Measurements from ENCODE around the gene NCOA3. TPM values are rescaled to one million over a fixed set of nuclear protein-coding genes. Genes with fewer than 3 reads are reported as not detected.

NCOA3 gene
- total and polyA plus RNA-seq, 7 donors, result 4.8 to 51.0 (median 22.8) TPM

DNA sequence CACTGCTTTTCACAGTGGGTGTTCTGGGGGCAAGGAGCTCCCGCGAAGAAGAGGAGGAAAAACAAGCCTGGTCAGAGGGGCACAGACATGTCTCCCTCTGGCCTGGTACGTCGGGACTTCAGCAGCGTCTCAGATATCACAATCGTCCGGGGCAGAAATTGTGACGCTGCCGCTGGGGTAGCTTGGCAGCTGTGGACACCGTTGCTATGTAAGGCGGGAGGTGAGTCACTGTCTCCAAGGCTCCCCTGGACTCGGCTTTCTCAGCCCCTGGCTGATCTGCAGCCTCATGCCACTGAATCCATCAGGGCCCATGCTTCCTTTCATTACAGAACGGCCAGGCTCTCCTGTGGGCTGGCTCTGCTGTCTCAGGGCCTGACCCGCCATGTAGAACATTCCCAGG is 184.9 kb downstream of the NCOA3 start:
- Histone ChIP-seq H3K27ac (peak overlapping the region in 3 of 4 donors; percentile 28 to 57 (median 55)), H3K4me1 (peaks cover 0 to 27% (median 25%) of the 10 kb centered on the region in 4 donors), H3K9me3 (peaks cover 0 to 6% (median 2%) of the 10 kb centered on the region in 4 donors), H3K27me3 (no peaks in the 10 kb centered on the region), H3K36me3 (peaks cover 0 to 13% (median 3%) of the 10 kb centered on the region in 4 donors), H3K4me3 (no peak overlapping the region)
- intact Hi-C loops (cut with DNase I), result loop anchor here (5.0 kb wide), 1 partner anchor 36 kb away; no protein-coding TSS in a partner anchor
- DNase-seq, result no peak
- no peak for TF ChIP-seq POLR2AphosphoS5 (IDR thresholded peaks at IDR 0.05)
- TF ChIP-seq POLR2A (IDR thresholded peaks at IDR 0.05), result peak in 1 of 2 donors; percentile 3
- TF ChIP-seq, protein P1, sequence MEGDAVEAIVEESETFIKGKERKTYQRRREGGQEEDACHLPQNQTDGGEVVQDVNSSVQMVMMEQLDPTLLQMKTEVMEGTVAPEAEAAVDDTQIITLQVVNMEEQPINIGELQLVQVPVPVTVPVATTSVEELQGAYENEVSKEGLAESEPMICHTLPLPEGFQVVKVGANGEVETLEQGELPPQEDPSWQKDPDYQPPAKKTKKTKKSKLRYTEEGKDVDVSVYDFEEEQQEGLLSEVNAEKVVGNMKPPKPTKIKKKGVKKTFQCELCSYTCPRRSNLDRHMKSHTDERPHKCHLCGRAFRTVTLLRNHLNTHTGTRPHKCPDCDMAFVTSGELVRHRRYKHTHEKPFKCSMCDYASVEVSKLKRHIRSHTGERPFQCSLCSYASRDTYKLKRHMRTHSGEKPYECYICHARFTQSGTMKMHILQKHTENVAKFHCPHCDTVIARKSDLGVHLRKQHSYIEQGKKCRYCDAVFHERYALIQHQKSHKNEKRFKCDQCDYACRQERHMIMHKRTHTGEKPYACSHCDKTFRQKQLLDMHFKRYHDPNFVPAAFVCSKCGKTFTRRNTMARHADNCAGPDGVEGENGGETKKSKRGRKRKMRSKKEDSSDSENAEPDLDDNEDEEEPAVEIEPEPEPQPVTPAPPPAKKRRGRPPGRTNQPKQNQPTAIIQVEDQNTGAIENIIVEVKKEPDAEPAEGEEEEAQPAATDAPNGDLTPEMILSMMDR (IDR thresholded peaks at IDR 0.05), result no peak
- 93 to 94% methylated on average over 14 of the region's 14 CpGs for WGBS, 2 donors

DNA sequence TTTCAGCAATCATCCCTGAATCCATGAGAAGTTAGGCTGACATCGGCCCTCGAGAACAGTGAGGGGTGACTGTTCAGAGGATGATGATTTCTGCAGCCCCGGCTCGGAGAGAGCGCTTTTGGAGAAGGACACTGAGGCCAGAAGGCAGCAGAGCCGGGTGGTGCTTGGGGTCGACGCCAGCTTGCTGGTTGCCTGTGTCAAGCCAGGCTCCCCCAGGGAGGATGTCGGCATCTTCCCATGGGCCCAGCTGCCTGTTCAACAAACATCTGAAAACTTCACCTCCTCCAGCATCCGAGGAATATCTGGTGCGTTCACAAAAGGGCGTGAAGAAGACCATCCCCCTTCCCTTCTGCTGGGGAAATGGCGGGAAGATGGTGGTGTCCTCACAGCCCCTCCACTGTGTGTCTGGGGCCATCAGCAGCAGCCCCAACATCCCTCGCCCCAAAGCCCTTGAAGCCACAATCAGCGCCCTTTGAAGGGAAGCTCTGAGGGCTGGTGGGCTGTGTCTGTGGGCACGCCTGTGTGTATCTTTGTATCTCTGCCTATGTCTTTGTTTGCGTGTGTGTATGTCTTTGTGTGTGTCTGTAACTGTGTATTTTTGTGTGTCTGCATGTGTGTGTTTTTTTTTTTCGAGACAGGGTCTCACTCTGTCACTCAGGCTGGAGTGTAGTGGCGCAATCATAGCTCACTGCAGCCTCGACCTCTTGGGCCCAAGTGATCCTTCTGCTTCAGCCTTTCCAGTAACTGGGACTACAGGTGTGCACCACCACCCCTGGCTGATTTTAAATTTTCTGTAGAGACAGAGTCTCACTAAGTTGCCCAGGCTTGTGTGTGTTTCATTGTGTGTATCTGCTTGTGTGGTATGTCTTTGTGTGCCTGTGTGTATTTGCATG is 185.7 kb downstream of the NCOA3 start:
- H3K36me3 ChIP-seq, result peaks cover 0 to 13% (median 3%) of the 10 kb centered on the region in 4 donors
- H3K9me3 ChIP-seq, result peaks cover 0 to 12% (median 9%) of the 10 kb centered on the region in 4 donors
- H3K27ac ChIP-seq, result peak overlapping the region in 2 of 4 donors; percentile 55 to 57
- DNase-seq, result no peak
- no peaks in the 10 kb centered on the region for H3K27me3 ChIP-seq
- WGBS, 2 donors, result 89 to 93% methylated on average over 20 of the region's 20 CpGs
- no peak overlapping the region for H3K4me3 ChIP-seq
- intact Hi-C loops (cut with DNase I), result loop anchor here (5.0 kb wide), 1 partner anchor 35 kb away; no protein-coding TSS in a partner anchor
- peaks cover 0 to 19% (median 17%) of the 10 kb centered on the region in 4 donors for H3K4me1 ChIP-seq
- TF ChIP-seq EP300 (IDR thresholded peaks at IDR 0.05), result no peak
- TF ChIP-seq POLR2A (IDR thresholded peaks at IDR 0.05), result no peak
- no peak for TF ChIP-seq POLR2AphosphoS5 (IDR thresholded peaks at IDR 0.05)
- TF ChIP-seq, protein P1 (IDR thresholded peaks at IDR 0.05), result no peak

DNA sequence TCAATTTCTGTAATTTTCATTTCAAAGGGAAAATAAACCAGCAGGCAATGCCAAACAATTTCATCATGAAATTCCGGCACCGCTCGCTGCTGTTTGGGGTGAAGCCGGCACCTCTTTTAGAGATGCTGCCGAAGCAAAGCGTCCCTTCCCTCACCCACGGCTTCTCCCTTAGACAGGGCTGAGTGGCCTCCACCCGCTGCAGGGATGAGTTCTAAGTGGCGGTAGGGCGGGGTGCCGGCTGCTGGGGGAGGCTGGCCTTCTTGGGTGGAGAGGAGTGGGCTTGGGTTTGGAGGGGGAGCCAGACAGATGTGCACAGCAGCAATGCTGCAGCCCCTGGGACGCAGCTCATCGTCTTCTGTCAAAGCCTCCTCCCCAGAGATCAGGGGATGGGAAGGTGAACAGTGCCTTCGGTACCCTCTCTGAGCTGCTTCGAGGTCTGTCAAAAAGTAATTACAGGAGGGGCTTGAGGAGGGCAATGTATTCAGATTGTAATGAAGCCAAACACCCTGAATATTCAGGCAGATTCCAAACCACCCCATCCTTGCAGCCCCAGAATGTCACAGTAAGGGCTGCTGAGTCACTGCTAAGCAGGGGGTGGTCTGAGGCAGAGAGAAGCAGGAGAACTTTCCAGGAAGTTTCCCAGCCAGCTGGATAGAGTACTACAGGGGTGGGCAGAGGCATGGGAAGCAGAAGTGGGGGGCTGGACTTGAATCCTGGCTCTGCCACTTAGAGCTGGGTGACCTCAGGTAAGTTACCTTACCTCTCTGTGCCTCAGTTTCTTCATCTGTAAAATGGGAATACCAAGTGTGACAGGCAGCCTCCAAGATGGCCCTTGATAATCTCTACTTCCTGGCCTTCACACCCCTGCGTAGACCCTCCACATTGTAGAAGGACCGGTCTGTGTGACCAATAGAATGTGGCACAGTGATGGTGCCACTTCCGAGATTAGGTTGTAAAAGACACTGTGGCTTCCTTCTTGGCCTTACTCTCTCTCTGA is 187.0 kb downstream of the NCOA3 start:
- DNase-seq, result no peak
- TF ChIP-seq POLR2AphosphoS5 (IDR thresholded peaks at IDR 0.05), result no peak
- TF ChIP-seq, protein P1 (IDR thresholded peaks at IDR 0.05), result no peak
- TF ChIP-seq EP300 (IDR thresholded peaks at IDR 0.05), result no peak
- TF ChIP-seq POLR2A (IDR thresholded peaks at IDR 0.05), result no peak
- H3K9me3 ChIP-seq, result peaks cover 0 to 16% (median 10%) of the 10 kb centered on the region in 4 donors
- no peak overlapping the region for H3K27ac ChIP-seq
- WGBS, 2 donors, result 83 to 85% methylated on average over 18 of the region's 18 CpGs
- intact Hi-C loops (cut with DNase I), result loop anchor here (5.0 kb wide), 1 partner anchor 34 kb away; no protein-coding TSS in a partner anchor
- H3K4me1 ChIP-seq, result peaks cover 0 to 10% (median 9%) of the 10 kb centered on the region in 4 donors
- peaks cover 0 to 13% (median 3%) of the 10 kb centered on the region in 4 donors for H3K36me3 ChIP-seq
- H3K27me3 ChIP-seq, result no peaks in the 10 kb centered on the region
- H3K4me3 ChIP-seq, result no peak overlapping the region

DNA sequence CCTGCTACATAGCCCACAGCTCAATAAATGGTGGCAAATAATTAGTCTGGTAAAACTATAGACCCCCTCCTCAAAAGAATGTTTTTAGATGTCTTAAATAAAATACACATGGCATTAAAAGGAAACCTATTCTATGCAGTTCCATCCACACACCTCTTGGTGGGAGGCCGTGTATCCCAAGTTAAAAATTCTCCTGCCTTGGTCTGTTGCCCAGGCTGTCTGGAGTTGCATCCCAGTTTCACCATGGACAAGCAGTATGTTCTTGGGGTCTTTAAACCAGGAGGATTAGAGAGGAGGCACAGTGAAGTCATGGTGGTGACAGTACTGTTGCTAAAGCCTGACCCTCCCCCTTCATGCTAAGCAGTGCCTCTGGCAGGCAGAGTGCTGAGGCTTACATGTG is 188.0 kb downstream of the NCOA3 start:
- H3K9me3 ChIP-seq, result peaks cover 0 to 16% (median 10%) of the 10 kb centered on the region in 4 donors
- no peaks in the 10 kb centered on the region for H3K27me3 ChIP-seq
- H3K27ac ChIP-seq, result no peak overlapping the region
- intact Hi-C loops (cut with DNase I), result loop anchor here (5.0 kb wide), 1 partner anchor 33 kb away; no protein-coding TSS in a partner anchor
- 88 to 93% methylated on average over 1 of the region's 1 CpG for WGBS, 2 donors
- TF ChIP-seq, protein P1 (IDR thresholded peaks at IDR 0.05), result no peak
- TF ChIP-seq POLR2AphosphoS5 (IDR thresholded peaks at IDR 0.05), result no peak
- no peak for TF ChIP-seq EP300 (IDR thresholded peaks at IDR 0.05)
- TF ChIP-seq POLR2A (IDR thresholded peaks at IDR 0.05), result no peak
- H3K4me1 ChIP-seq, result peaks cover 0 to 13% (median 10%) of the 10 kb centered on the region in 4 donors
- DNase-seq, result no peak
- H3K4me3 ChIP-seq, result no peak overlapping the region
- peaks cover 0 to 13% (median 3%) of the 10 kb centered on the region in 4 donors for H3K36me3 ChIP-seq
